NCI-H526 (cell line): ENCODE measurements around the gene FHIT.

ENCODE experiments used
- DNase-seq, 2 experiments: peaks; one replicate each; lab custom pipeline; 2025; lab: John Stamatoyannopoulos, UW

Gene FHIT

DNA sequence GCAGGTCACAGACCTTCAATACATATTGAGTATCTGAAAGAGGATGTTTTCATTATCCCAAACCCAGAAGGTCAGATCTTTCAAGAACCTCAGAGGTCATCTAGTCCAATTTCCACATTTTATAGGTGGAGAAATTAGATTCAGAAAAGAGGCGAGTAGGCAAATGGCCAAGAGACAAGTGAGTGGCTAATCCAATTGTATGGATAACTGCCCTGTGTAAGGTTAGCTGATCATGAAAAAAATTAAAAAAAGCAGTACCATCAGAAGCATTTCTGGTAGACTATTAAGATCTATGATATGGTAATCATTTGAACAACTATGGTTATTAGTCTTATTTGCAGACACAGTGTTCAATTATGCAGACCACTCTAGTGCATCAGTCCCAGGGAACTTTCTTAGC is 1540.7 kb downstream of the FHIT start:
- no peak for DNase-seq

DNA sequence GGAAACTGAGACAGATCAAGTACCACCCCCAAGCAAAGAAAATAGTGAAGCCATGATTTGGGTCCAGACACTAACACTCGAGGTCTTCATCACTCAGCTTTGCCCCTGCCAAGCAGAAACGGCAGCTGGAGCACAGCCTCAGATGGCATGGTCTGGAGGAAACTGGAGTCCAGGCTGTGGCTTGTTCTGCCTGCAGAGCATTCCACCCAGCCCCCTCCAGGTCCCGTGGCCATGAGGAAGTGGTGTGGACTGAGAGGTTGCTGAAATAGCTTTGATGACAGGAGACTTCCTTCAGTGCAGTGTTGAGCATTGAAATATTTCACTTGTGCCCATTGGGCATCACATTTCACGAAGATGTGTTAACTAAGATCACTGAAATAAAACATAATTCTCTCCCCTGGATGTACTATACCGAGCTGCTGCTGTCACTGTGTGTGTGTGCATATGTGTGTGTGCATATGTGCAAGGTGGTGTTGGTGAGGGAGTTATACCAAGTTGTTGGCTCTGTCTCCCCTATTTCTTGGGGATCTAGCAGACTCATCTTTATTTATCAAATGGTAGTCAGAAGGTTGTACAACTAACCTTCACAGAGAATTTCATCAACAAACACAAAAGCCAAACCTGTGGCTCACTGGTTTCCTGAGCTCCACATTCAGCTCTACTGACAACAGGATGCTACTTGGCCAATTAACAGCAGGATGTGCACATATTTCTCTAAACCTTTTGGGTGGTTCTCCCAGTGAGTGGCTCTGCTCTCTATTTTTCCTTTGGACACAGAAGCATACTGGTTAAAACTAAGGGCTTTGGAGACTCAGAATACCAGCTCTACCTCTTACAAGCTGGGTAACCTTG is 1541.3 kb downstream of the FHIT start:
- DNase-seq: no peak

DNA sequence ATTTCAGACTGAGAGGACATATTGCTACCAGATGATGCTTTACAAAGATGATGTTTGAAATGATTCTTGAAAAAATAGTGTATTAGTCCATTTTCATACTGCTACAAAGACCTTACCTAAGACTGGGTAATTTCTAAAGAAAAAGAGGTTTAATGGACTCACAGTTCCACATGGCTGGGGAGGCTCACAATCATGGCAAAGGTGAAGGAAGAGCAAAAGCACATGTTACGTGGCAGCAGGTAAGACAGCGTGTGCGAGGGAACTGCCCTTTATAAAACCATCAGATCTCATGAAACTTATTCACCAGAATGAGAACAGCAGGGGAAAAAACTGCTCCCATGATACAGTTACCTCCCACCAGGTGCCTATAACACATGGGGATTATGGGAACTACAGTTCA is 1543.0 kb downstream of the FHIT start:
- no peak for DNase-seq

GRCh38 chr3:59704292-59704691 is 1547.0 kb downstream of the FHIT start:
- no peak for DNase-seq

DNA sequence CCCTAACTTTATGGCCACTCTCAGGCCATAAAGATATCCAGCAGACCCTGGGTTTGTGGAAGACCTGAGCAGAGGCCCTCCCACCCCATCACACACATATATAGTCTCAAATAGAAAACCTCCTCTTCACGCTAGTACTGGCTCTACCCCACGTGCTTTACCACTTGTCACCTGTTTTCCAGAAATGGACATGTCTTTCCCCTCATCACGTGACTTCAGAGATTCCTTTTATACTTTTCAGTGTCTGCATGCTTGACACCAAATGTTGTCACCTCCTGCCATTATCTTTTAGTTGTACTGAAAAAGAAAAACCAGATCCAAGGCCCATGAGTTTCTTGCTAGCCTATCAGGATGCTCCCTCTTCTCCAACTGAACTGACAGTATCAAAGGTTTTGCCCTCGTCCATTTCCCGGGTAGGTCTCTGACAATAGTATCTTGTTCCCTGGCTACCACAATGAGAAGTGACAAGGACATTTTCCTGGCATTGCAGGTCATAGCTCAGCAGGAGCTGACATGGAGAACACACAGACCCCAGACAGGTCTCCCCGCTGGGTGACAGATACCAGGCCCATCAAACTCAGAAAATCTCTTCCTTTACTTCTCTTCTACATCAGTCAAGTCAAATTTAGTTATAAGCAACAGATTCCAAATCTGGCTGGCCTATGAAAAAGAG is 1551.5 kb downstream of the FHIT start:
- no peak for DNase-seq
